NB4 (cell line): ENCODE results near the gene SAC3D1.

Source experiments
- POLR2A ChIP-seq: IDR thresholded peaks from 2 replicates; pipeline ENCODE4 v1.6.1; 2011; ENCODE audit warnings: mild to moderate bottlenecking; ENCODE audit not compliant: insufficient read length; ENCODE audit errors: extremely low read depth
- TF ChIP-seq, protein P1 (sequence below): IDR thresholded peaks from one replicate; pipeline ENCODE4 v1.5.1; 2012; ENCODE audit warnings: low read depth, low read length

DNA sequence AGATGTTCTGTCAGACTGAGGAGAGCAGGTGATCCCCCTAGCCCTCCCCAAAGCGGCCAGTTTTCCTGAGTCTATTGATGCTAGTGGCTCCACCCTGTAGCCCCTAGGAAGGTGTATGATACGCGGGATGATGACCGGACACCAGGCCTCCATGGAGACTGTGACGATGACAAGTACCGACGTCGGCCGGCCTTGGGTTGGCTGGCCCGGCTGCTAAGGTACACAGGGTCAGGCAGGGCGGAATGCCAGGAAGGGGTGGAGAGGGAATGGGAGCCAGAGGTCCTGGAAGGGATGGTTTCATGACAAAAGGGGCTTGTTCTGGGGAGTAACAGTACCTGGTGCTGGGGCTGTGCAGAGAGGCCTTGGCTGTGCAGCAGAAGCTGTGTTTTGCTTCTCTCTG, 46.2 kb downstream of the SAC3D1 start:
- TF ChIP-seq, protein P1, sequence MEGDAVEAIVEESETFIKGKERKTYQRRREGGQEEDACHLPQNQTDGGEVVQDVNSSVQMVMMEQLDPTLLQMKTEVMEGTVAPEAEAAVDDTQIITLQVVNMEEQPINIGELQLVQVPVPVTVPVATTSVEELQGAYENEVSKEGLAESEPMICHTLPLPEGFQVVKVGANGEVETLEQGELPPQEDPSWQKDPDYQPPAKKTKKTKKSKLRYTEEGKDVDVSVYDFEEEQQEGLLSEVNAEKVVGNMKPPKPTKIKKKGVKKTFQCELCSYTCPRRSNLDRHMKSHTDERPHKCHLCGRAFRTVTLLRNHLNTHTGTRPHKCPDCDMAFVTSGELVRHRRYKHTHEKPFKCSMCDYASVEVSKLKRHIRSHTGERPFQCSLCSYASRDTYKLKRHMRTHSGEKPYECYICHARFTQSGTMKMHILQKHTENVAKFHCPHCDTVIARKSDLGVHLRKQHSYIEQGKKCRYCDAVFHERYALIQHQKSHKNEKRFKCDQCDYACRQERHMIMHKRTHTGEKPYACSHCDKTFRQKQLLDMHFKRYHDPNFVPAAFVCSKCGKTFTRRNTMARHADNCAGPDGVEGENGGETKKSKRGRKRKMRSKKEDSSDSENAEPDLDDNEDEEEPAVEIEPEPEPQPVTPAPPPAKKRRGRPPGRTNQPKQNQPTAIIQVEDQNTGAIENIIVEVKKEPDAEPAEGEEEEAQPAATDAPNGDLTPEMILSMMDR = no peak
- no peak for TF ChIP-seq POLR2A
